Tibial nerve (tissue), 4 donors: ENCODE data around the gene NCOR1. TPM values are rescaled to one million over a fixed set of nuclear protein-coding genes. Genes with fewer than 3 reads are reported as not detected.

Experiments
- DNase-seq, 2 donors: peaks; one replicate each; pipeline ENCODE4 v3.0.0-alpha.2; 2019; ENCODE audit warnings: low spot score in 2 of 2
- H3K27ac ChIP-seq, 4 donors: fragments of 200-600 bp; sonication (generic) in 3 of 4; one replicate each; pipeline ENCODE4 v1.5.1; 2017 to 2019; ENCODE audit warnings: mild to moderate bottlenecking in 1 of 4
- H3K27me3 ChIP-seq, 2 donors: fragments of 200-600 bp; sonication (generic) in 1 of 2; one replicate each; pipeline versions ENCODE4 v1.5.1 to v1.6.0; 2017 to 2019
- H3K36me3 ChIP-seq, 3 donors: fragments of 200-600 bp; sonication (generic); one replicate each; pipeline ENCODE4 v1.5.1; 2018 to 2019
- H3K4me1 ChIP-seq, 4 donors: fragments of 200-600 bp; sonication (generic) in 3 of 4; one replicate each; pipeline ENCODE4 v1.5.1; 2017 to 2019
- H3K4me3 ChIP-seq, 4 donors: fragments of 200-600 bp; sonication (generic) in 3 of 4; one replicate each; pipeline ENCODE4 v1.5.1; 2017 to 2019; ENCODE audit warnings: mild to moderate bottlenecking in 1 of 4, moderate library complexity in 1 of 4
- H3K9me3 ChIP-seq, 4 donors: fragments of 200-600 bp; sonication (generic) in 3 of 4; one replicate each; pipeline ENCODE4 v1.5.1; 2017 to 2019
- CTCF ChIP-seq, 5 experiments: fragments of 200-600 bp in 3 of 5; fragments of 450-650 bp in 2 of 5; sonication (generic) in 3 of 5; IDR thresholded peaks; one replicate each; pipeline ENCODE4 v1.5.1; 2016 to 2019; ENCODE audit warnings: antibody characterized with exemption in 5 of 5, mild to moderate bottlenecking in 3 of 5, moderate library complexity in 2 of 5
- EP300 ChIP-seq, 2 donors: sonication (generic); formaldehyde crosslinking; IDR thresholded peaks; one replicate each; pipeline ENCODE4 v1.6.1; 2017; ENCODE audit warnings: antibody characterized with exemption in 2 of 2, mild to moderate bottlenecking in 1 of 2
- POLR2A ChIP-seq, 2 donors: fragments of 450-650 bp; IDR thresholded peaks; one replicate each; pipeline ENCODE4 v1.6.1; 2017; ENCODE audit warnings: antibody characterized with exemption in 2 of 2, mild to moderate bottlenecking in 2 of 2, moderate library complexity in 2 of 2
- WGBS, 2 donors: methylation state at CpG; one replicate each; pipeline ENCODE4 v1.1.5; 2018; 5-methylcytosine and 5-hydroxymethylcytosine counted together
- total RNA-seq, 4 donors: library from RNA; depleted of rRNA; stranded (reverse); fragments of >200 nt; gene quantifications; one replicate each; pipeline ENCODE4 v1.1.0, GENCODE V29; 2016

NCOR1 gene
- total RNA-seq, 4 donors from 2014 or later, result 115 to 248 (median 169) TPM

GRCh38 chr17:16141685-16142084 is 73.6 kb downstream of the NCOR1 start:
- no peak for TF ChIP-seq EP300 (IDR thresholded peaks at IDR 0.05)
- TF ChIP-seq CTCF (IDR thresholded peaks at IDR 0.05), result no peak
- no peak for TF ChIP-seq POLR2A (IDR thresholded peaks at IDR 0.05)
- Histone ChIP-seq H3K27ac (no peak overlapping the region), H3K9me3 (no peaks in the 10 kb centered on the region), H3K4me1 (no peaks in the 10 kb centered on the region), H3K36me3 (peaks cover 0 to 66% (median 18%) of the 10 kb centered on the region in 3 donors), H3K4me3 (no peak overlapping the region), H3K27me3 (no peaks in the 10 kb centered on the region)
- DNase-seq, result no peak

- WGBS, 2 donors, result 96 to 100% methylated on average over 2 of the region's 2 CpGs
- no peak for DNase-seq
- H3K36me3 ChIP-seq, result peaks cover 0 to 70% (median 18%) of the 10 kb centered on the region in 3 donors
These were observed 74.5 kb downstream of the NCOR1 start for GRCh38 chr17:16140854-16141253.

GRCh38 chr17:16135461-16135860 is 79.9 kb downstream of the NCOR1 start:
- no peak for DNase-seq
- H3K4me3 ChIP-seq, result no peak overlapping the region
- peaks cover 0 to 78% (median 0%) of the 10 kb centered on the region in 3 donors for H3K36me3 ChIP-seq
- no peaks in the 10 kb centered on the region for H3K27me3 ChIP-seq
- H3K4me1 ChIP-seq, result no peaks in the 10 kb centered on the region
- WGBS, 2 donors, result 82 to 91% methylated on average over 5 of the region's 5 CpGs
- no peak for TF ChIP-seq CTCF (IDR thresholded peaks at IDR 0.05)
- no peak for TF ChIP-seq POLR2A (IDR thresholded peaks at IDR 0.05)
- TF ChIP-seq EP300 (IDR thresholded peaks at IDR 0.05), result no peak
- H3K27ac ChIP-seq, result no peak overlapping the region
- no peaks in the 10 kb centered on the region for H3K9me3 ChIP-seq

More at GRCh38 chr17:16140854-16141253, 74.5 kb downstream of the NCOR1 start:
- Histone ChIP-seq H3K4me3 (no peak overlapping the region), H3K9me3 (no peaks in the 10 kb centered on the region), H3K4me1 (no peaks in the 10 kb centered on the region), H3K27ac (no peak overlapping the region), H3K27me3 (no peaks in the 10 kb centered on the region)
- TF ChIP-seq CTCF (IDR thresholded peaks at IDR 0.05) (no peak), POLR2A (IDR thresholded peaks at IDR 0.05) (no peak), EP300 (IDR thresholded peaks at IDR 0.05) (no peak)

GRCh38 chr17:16131593-16131992 is 83.7 kb downstream of the NCOR1 start:
- Histone ChIP-seq H3K4me3 (no peak overlapping the region), H3K27ac (no peak overlapping the region), H3K9me3 (no peaks in the 10 kb centered on the region), H3K27me3 (no peaks in the 10 kb centered on the region), H3K36me3 (peaks cover 0 to 73% (median 0%) of the 10 kb centered on the region in 3 donors), H3K4me1 (no peaks in the 10 kb centered on the region)
- DNase-seq, result no peak
- TF ChIP-seq POLR2A (IDR thresholded peaks at IDR 0.05) (no peak), CTCF (IDR thresholded peaks at IDR 0.05) (no peak), EP300 (IDR thresholded peaks at IDR 0.05) (no peak)
- 92% methylated on average over 3 of the region's 3 CpGs for WGBS, 2 donors

- H3K36me3 ChIP-seq, result peaks cover 0 to 73% (median 0%) of the 10 kb centered on the region in 3 donors
- 77 to 92% methylated on average over 6 of the region's 6 CpGs for WGBS, 2 donors
- no peaks in the 10 kb centered on the region for H3K27me3 ChIP-seq
- no peak for DNase-seq
- no peak overlapping the region for H3K27ac ChIP-seq
- no peaks in the 10 kb centered on the region for H3K4me1 ChIP-seq
- no peak overlapping the region for H3K4me3 ChIP-seq
- TF ChIP-seq POLR2A (IDR thresholded peaks at IDR 0.05), result no peak
- no peaks in the 10 kb centered on the region for H3K9me3 ChIP-seq
These were observed 85.7 kb downstream of the NCOR1 start for GRCh38 chr17:16129441-16130205.
